ENCODE results near the gene ARL6. TPM values are rescaled to one million over a fixed set of nuclear protein-coding genes. Genes with fewer than 3 reads are reported as not detected.

Gene ARL6
- total and polyA plus RNA-seq, 9 of the 15 experiments (the other 6 are each of a cell fraction or from before 2014, with no cell fraction given), result 0.91 to 2.9 (median 2.3) TPM

DNA sequence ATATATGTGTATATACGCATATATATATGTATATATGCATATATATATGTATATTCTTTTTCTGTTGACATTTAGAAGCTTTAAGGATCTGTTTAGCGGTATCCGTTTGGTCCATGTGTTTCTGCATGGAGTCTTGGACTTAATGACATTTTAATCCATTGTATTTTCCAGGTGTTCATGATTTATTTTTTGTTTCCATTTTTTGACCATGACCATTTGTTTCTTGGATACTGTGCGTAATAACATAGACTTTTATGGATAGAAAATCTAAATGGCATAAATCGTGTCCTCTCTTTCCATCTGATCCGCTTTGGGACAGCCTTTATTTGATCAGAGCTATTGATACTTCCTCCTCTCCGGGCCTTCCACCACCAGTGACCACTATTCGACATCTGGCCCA, 76.7 kb downstream of the ARL6 start (continued):
- no peak for TF ChIP-seq MEF2D (tag; conservative IDR thresholded peaks at IDR 0.05; ENCODE audit: low read depth)

DNA sequence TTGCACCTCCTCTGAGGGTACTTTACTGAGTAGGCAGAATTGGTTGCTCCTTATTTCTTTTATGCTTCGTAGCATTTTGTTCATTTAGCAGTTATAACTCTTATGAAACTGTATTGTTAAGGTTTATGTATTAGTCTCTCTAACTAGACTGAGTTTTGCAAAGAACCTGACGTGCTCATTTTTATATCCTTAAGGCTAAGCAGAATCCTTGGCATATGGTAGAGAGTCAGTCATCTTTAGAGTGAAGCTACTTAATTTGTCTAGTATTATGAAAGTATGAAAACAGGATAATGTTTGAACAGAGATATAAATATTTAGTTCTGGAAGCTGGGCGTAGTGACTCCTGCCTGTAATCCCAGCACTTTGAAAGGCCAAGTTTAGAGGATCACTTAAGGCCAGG, 77.4 kb downstream of the ARL6 start:
- TF ChIP-seq, protein P1, sequence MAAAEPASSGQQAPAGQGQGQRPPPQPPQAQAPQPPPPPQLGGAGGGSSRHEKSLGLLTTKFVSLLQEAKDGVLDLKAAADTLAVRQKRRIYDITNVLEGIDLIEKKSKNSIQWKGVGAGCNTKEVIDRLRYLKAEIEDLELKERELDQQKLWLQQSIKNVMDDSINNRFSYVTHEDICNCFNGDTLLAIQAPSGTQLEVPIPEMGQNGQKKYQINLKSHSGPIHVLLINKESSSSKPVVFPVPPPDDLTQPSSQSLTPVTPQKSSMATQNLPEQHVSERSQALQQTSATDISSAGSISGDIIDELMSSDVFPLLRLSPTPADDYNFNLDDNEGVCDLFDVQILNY (CRISPR knock-in tag; IDR thresholded peaks at IDR 0.05), result no peak
- TF ChIP-seq HMG20B (CRISPR knock-in tag; IDR thresholded peaks at IDR 0.05), result no peak
- no peak for TF ChIP-seq PTTG1 (tag; IDR thresholded peaks at IDR 0.05; ENCODE audit: low read depth)
- no peak for TF ChIP-seq ETV5 (CRISPR knock-in tag; IDR thresholded peaks at IDR 0.05; ENCODE audit: low read depth)
- TF ChIP-seq ZNF79 (CRISPR knock-in tag; IDR thresholded peaks at IDR 0.05; ENCODE audit: low read depth), result no peak
- no peak for TF ChIP-seq KLF16 (IDR thresholded peaks at IDR 0.05)
- TF ChIP-seq, protein P2, sequence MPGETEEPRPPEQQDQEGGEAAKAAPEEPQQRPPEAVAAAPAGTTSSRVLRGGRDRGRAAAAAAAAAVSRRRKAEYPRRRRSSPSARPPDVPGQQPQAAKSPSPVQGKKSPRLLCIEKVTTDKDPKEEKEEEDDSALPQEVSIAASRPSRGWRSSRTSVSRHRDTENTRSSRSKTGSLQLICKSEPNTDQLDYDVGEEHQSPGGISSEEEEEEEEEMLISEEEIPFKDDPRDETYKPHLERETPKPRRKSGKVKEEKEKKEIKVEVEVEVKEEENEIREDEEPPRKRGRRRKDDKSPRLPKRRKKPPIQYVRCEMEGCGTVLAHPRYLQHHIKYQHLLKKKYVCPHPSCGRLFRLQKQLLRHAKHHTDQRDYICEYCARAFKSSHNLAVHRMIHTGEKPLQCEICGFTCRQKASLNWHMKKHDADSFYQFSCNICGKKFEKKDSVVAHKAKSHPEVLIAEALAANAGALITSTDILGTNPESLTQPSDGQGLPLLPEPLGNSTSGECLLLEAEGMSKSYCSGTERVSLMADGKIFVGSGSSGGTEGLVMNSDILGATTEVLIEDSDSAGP (CRISPR knock-in tag; IDR thresholded peaks at IDR 0.05), result no peak
- TF ChIP-seq, protein P3, sequence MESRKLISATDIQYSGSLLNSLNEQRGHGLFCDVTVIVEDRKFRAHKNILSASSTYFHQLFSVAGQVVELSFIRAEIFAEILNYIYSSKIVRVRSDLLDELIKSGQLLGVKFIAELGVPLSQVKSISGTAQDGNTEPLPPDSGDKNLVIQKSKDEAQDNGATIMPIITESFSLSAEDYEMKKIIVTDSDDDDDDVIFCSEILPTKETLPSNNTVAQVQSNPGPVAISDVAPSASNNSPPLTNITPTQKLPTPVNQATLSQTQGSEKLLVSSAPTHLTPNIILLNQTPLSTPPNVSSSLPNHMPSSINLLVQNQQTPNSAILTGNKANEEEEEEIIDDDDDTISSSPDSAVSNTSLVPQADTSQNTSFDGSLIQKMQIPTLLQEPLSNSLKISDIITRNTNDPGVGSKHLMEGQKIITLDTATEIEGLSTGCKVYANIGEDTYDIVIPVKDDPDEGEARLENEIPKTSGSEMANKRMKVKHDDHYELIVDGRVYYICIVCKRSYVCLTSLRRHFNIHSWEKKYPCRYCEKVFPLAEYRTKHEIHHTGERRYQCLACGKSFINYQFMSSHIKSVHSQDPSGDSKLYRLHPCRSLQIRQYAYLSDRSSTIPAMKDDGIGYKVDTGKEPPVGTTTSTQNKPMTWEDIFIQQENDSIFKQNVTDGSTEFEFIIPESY (CRISPR knock-in tag; IDR thresholded peaks at IDR 0.05), result no peak
- in situ Hi-C loops (cut with MboI), result no loop called here
- BruUV-seq (replicated peaks), result no TSS peak
- Histone ChIP-seq H3K4me3 (no peak overlapping the region), H4K20me1 (replicated peaks; ENCODE audit: control insufficient read depth, insufficient read depth, low read length) (no peaks in the 10 kb centered on the region), H3K4me1 (replicated peaks in 1 of 2; ENCODE audit: control insufficient read depth in 2 of 2, insufficient read depth in 2 of 2, low read length in 2 of 2) (no peaks in the 10 kb centered on the region), H3K79me2 (ENCODE audit: control insufficient read depth, insufficient read depth, low read length) (no peaks in the 10 kb centered on the region), H3K36me3 (ENCODE audit: control insufficient read depth, insufficient read depth, low read length) (no peaks in the 10 kb centered on the region), H3K27me3 (ENCODE audit: control insufficient read depth in 2 of 2, insufficient read depth in 2 of 2, low read length in 2 of 2) (no peaks in the 10 kb centered on the region), H3K9me3 (replicated peaks; ENCODE audit: control insufficient read depth, insufficient read depth, low read depth, low read length) (no peaks in the 10 kb centered on the region), H3K4me2 (ENCODE audit: insufficient read depth, low read length) (no peak overlapping the region), H2AFZ (ENCODE audit: low read depth, low read length) (no peak overlapping the region), H3K9me1 (ENCODE audit: control insufficient read depth, insufficient read depth, low read length) (no peaks in the 10 kb centered on the region), H3K9ac (ENCODE audit: insufficient read depth in 1 of 2, low read depth in 2 of 2, low read length in 2 of 2) (no peak overlapping the region), H3K27ac (ENCODE audit: extremely low read depth, low read depth, low read length) (no peak overlapping the region)
- ATAC-seq (no peak), FAIRE-seq (no peak), DNase-seq (ENCODE audit: extremely low read depth in 1 of 4, low spot score in 3 of 4) (no peak)
- ChIA-PET POLR2A (no interaction called here), CTCF (ENCODE audit: low intra/inter-chr PET ratio) (no interaction called here)
- intact Hi-C loops (cut with micrococcal nuclease), result no loop called here
- WGBS (ENCODE audit: insufficient coverage, low coverage, missing lambda C conversion rate), result 1% methylated on average over 3 of the region's 3 CpGs
